ENCODE data around the gene C5orf34.
"Not testable (repeated sequence)": the region's sequence is repeated elsewhere in the genome, so short reads cannot be mapped to it uniquely, and the experiment has no call there.

C5orf34 gene

GRCh38 chr5:43514025-43514424 is 923 bp downstream of the C5orf34 start:
- DNase-seq (ENCODE audit: low spot score): no peak

DNA sequence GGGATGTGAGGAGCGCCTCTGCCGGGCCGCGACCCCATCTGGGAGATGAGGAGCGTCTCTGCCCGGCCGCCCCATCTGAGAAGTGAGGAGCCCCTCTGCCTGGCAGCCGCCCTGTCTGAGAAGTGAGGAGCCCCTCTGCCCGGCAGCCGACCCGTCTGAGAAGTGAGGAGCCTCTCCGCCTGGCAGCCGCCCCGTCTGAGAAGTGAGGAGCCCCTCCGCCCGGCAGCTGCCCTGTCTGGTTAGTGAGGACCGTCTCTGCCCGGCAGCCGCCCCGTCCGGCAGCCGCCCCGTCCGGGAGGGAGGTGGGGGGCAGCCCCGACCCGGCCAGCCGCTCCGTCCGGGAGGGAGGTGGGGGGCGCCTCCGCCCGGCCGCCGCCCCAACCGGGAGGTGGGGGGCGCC is 3.9 kb downstream of the C5orf34 start:
- not testable (repeated sequence) for DNase-seq (ENCODE audit: low spot score)

GRCh38 chr5:43498581-43498980 is 16.4 kb downstream of the C5orf34 start:
- DNase-seq (ENCODE audit: low spot score): no peak

GRCh38 chr5:43497311-43498104 is 17.4 kb downstream of the C5orf34 start:
- no peak for DNase-seq (ENCODE audit: low spot score)

GRCh38 chr5:43491326-43491725 is 23.6 kb downstream of the C5orf34 start:
- no peak for DNase-seq (ENCODE audit: low spot score)

DNA sequence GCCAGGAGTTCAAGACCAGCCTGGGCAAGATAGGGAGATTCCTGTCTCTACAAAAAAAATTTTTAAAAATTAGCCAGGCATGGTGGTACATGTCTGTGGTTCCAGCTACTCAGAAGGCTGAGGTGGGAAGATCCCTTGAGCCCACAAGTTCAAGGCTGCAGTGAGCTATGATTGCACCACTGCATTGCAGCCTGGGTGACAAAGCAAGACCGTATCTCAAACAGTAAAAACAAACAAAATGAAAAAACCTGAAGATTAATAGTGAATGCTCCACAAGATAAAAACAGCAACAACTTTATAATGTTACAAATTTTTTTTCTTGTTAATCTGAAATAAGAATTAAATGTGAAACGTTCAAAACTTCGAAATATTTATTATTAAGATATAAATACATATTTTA is 28.6 kb downstream of the C5orf34 start:
- no peak for DNase-seq (ENCODE audit: low spot score)

DNA sequence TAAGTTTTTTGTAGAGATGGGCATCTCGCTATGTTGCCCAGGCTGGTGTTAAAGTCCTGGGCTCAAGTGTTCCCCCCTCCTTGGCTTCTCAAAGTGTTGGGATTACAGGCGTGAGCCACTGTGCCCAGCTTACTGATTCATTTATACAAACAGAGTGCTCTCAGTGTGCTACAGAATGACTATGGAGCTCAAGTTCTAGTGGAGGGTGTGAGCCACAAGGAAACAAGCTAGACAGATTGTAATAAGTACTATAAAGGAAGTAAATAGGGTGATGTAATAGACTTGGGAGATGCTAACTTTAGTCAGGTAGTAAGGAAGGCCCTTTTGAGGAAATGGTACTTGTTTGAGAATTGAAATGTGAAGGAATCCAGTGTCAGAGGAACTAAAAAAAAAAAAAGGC is 29.5 kb downstream of the C5orf34 start:
- peak; percentile 4 for DNase-seq (ENCODE audit: low spot score)

DNA sequence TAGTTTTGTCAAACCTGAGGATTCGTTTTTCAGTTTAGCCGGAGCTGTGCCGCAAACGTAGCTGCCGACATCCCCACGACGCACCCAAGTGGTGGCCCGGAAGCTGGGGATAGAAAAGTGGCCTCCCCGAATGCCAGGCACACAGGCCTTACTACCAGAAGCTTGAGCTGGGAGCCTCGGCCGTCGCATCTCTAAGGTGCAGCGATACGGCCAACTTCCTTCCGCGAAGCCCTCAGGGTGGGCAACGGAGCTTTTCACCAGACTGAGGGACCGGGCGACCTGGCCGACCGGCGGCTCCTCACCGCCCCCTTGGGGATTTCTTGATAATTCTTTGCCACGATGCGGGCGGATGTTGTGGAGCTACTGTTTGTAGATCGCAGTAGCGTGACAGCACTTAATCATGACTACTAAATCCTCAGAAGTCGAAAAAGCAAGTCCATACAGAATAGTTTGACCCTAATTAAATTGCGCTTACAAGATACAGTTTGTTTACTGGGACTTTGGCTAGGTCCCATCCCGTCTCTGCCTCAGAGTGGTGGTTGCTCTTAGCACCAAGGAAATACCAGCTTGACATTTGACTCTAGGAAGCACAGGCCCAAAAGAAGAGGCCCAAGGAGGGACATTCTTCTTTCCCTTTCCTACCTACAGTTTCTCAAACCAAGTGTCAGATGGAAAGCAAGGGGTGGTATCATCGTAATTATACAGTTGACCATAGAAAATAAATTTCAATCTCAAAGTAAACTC is 30.7 kb downstream of the C5orf34 start:
- peak; percentile 91 for DNase-seq (ENCODE audit: low spot score)

DNA sequence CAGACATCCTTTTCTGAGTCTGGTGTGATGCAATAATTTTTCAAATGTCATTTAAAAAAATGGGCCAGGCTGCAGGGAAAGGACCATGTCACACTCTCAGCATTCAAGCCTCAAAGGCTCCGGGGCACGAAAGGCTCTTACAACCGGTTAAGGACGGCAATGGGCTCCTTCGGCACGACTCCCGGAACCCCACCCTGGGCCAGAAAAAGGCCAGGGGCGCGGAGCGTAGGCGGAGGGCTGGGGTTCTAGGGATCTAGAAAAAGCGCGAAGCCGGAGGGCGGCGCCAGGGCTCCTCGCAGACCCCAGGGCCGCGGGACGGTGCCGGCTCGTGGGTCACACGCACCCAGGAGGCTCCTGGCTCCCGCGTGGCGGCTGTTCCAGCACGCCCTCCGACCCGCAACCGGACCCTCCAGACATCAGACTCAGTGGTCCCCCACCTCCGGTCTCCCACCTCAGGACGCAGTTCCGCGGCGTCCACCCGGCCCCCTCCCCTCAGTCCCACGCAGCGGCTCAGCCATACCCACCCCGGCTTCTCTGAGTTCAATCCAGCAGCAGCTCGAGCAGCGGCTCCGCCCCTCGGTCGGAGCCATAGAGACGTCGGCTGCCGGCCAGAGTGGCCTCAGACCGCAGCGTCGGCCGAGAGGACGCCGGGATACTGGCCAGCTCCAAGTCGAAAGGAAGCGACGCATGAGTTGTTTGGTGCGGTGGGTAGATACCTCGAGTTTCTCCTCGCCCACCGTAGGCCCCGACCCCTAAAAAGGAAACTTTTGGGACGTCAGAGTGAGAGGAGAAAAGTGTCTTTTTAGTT is 31.4 kb downstream of the C5orf34 start, which contains the start of gene TMEM267:
TSS of gene TMEM267 (minus strand) at position 568 of the 808 bp plus-strand sequence. CDS start 29,896 bp downstream, outside the sequence.
- DNase-seq (ENCODE audit: low spot score): peak; percentile 91

- DNase-seq (ENCODE audit: low spot score): no peak
Observed at GRCh38 chr5:43482490-43483297, 32.3 kb downstream of the C5orf34 start.

GRCh38 chr5:43469671-43470391 is 45.1 kb downstream of the C5orf34 start:
- DNase-seq (ENCODE audit: low spot score): no peak

DNA sequence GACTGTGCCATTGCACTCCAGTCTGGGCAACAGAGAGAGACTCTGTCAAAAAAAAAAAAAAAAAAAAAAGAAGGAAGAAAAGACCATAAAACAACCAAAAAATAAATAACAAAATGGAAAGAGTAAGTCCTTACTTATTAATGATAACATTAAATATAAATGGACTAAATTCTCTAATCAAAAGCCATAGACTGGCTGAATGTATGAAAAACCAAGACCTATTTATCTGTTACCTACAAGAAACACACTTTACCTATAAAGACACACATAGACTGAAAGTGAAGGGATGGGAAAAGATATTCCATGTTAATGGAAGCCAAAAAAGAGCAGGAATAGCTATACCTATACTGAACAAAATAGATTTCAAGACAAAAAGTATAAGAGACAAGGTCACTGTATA is 47.8 kb downstream of the C5orf34 start:
- DNase-seq (ENCODE audit: low spot score): no peak

DNA sequence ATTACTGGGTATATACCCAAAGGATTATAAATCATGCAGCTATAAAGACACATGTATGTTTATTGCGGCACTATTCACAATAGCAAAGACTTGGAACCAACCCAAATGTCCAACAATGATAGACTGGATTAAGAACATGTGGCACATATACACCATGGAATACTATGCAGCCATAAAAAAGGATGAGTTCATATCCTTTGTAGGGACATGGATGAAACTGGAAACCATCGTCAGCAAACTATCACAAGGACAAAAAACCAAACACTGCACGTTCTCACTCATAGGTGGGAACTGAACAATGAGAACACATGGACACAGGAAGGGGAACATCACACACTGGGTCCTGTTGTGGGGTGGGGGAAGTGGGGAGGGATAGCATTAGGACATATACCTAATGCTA is 49.5 kb downstream of the C5orf34 start:
- not testable (repeated sequence) for DNase-seq (ENCODE audit: low spot score)

DNA sequence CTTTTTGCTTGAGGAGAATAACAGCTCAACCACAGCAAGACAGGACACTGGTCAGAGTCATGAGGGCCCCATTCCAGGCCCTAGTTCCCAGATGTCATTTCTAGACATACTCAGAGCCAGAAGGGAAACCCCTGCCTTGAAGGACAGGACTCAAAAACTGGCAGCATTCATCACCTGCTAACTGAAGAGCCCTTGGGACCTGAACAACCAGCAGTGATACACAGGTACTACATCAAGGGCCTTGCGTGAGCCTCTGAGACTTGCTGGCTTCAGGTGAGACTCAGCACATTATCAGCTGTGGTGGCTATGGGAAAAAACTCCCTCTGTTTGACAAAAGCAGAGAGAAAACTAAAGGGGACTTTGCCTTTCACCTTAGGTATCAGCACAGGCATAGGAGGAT is 53.9 kb downstream of the C5orf34 start:
- DNase-seq (ENCODE audit: low spot score): no peak

- DNase-seq (ENCODE audit: low spot score): no peak
Observed at GRCh38 chr5:43456556-43456955, 58.4 kb downstream of the C5orf34 start.

DNA sequence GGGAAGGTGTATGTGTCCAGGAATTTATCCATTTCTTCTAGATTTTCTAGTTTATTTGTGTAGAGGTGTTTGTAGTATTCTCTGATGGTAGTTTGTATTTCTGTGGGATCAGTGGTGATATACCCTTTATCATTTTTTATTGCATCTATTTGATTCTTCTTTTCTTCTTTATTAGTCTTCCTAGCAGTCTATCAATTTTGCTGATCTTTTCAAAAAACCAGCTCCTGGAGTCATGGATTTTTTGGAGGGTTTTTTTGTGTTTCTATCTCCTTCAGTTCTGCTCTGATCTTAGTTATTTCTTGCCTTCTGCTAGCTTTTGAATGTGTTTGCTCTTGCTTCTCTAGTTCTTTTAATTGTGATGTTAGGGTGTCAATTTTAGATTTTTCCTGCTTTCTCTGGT is 73.4 kb downstream of the C5orf34 start:
- not testable (repeated sequence) for DNase-seq (ENCODE audit: low spot score)

GRCh38 chr5:43437062-43437660 is 77.8 kb downstream of the C5orf34 start:
- no peak for DNase-seq (ENCODE audit: low spot score)
